ENCODE measurements around the gene PLCXD3. TPM values are rescaled to one million over a fixed set of nuclear protein-coding genes. Genes with fewer than 3 reads are reported as not detected.

Gene PLCXD3
- total RNA-seq, 2 donors from 2014 or later: not detected

- DNase-seq (ENCODE audit: low spot score in 2 of 2) (no peak), ATAC-seq (no peak)
- H3K9me3 Mint-ChIP-seq: peaks cover 3 to 14% of the 10 kb centered on the region in 2 donors
- no peak overlapping the region for H3K27ac Mint-ChIP-seq
- no peaks in the 10 kb centered on the region for H3K36me3 Mint-ChIP-seq
Observed at GRCh38 chr5:41404757-41405156, 105.6 kb downstream of the PLCXD3 start.

DNA sequence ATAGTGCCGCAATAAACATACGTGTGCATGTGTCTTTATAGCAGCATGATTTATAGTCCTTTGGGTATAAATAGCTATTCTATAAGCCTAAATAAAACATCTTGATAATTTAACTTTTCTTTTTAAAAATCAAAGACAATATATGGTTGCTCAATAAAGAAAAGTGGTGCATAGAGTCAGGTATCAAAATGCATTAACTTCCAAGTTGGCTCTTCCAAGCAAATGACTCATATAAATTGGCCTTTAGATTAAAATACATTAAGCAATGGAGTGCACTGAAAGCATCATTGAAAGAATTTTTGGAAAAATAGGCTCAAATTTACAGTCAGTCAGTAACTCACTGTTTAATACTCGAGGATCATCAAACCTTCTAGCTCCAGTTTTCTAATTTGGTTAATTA, 106.6 kb downstream of the PLCXD3 start:
- Mint-ChIP-seq H3K27ac (no peak overlapping the region), H3K36me3 (no peaks in the 10 kb centered on the region), H3K9me3 (peaks cover 3 to 14% of the 10 kb centered on the region in 2 donors)
- ATAC-seq (no peak), DNase-seq (ENCODE audit: low spot score in 2 of 2) (no peak)

DNA sequence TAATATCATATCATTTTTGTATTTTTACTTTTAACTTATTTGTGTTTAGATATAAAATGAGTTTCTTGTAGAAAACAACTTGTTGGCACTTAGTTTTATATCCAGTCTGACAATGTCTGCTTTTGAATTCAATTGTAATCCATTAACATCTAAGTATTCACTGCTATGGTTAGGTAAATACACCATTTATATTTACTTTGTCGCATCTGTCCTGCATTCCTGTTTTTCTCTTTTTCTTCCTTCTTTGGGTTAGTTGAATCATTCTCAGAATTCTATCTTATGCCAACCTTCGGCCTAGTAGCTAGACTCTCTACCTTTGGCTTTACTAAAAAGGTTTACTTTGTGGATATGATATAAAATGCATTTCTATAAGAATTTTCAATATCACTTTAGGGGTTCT, 107.6 kb downstream of the PLCXD3 start:
- Mint-ChIP-seq H3K36me3 (peaks cover 0 to 6% of the 10 kb centered on the region in 2 donors), H3K9me3 (peaks cover 9 to 16% of the 10 kb centered on the region in 2 donors), H3K27ac (no peak overlapping the region)
- ATAC-seq (no peak), DNase-seq (ENCODE audit: low spot score in 2 of 2) (no peak)

- Mint-ChIP-seq H3K36me3 (peaks cover 0 to 7% of the 10 kb centered on the region in 2 donors), H3K27ac (no peak overlapping the region), H3K9me3 (peaks cover 16 to 19% of the 10 kb centered on the region in 2 donors)
- DNase-seq (ENCODE audit: low spot score in 2 of 2) (no peak), ATAC-seq (no peak)
Observed at GRCh38 chr5:41399839-41400238, 110.6 kb downstream of the PLCXD3 start.

DNA sequence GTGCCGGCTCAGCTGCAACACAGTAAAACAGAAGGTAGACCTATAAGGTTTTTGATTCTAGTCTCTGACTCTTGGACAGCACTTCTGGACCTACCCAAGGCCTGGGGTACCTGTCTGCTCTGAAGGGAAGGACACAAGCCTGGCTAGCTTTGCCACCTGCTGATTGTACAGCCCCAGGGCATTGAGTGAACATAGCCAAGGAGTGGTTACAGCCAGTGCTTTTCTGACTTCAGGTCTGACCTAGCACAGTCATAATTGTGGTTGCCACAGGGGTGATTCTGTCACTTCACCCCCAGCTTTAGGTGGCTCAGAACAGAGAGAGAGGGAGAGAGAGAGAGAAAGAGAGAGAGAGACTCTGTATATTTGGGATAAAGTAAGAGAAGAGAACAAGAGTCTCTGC, 118.4 kb downstream of the PLCXD3 start:
- ATAC-seq: no peak
- peaks cover 4 to 9% of the 10 kb centered on the region in 2 donors for H3K36me3 Mint-ChIP-seq
- H3K27ac Mint-ChIP-seq: no peak overlapping the region
- H3K9me3 Mint-ChIP-seq: peaks cover 13 to 29% of the 10 kb centered on the region in 2 donors
- no peak for DNase-seq (ENCODE audit: low spot score in 2 of 2)

- no peak for ATAC-seq
- Mint-ChIP-seq H3K36me3 (no peaks in the 10 kb centered on the region), H3K9me3 (peaks cover 4 to 5% of the 10 kb centered on the region in 2 donors), H3K27ac (no peak overlapping the region)
- DNase-seq (ENCODE audit: low spot score in 2 of 2): no peak
Observed at GRCh38 chr5:41374631-41375030, 135.8 kb downstream of the PLCXD3 start.

GRCh38 chr5:41373230-41373629, 137.2 kb downstream of the PLCXD3 start:
- ATAC-seq (no peak), DNase-seq (ENCODE audit: low spot score in 2 of 2) (no peak)
- Mint-ChIP-seq H3K36me3 (no peaks in the 10 kb centered on the region), H3K27ac (no peak overlapping the region), H3K9me3 (peaks cover 5 to 6% of the 10 kb centered on the region in 2 donors)

GRCh38 chr5:41371738-41372137, 138.7 kb downstream of the PLCXD3 start:
- peaks cover 5 to 6% of the 10 kb centered on the region in 2 donors for H3K9me3 Mint-ChIP-seq

GRCh38 chr5:41370482-41370881, 139.9 kb downstream of the PLCXD3 start:
- no peak for DNase-seq (ENCODE audit: low spot score in 2 of 2)
- H3K27ac Mint-ChIP-seq: no peak overlapping the region

More at GRCh38 chr5:41371738-41372137, 138.7 kb downstream of the PLCXD3 start:
- Mint-ChIP-seq H3K36me3 (no peaks in the 10 kb centered on the region), H3K27ac (no peak overlapping the region)
- ATAC-seq (no peak), DNase-seq (ENCODE audit: low spot score in 2 of 2) (no peak)

DNA sequence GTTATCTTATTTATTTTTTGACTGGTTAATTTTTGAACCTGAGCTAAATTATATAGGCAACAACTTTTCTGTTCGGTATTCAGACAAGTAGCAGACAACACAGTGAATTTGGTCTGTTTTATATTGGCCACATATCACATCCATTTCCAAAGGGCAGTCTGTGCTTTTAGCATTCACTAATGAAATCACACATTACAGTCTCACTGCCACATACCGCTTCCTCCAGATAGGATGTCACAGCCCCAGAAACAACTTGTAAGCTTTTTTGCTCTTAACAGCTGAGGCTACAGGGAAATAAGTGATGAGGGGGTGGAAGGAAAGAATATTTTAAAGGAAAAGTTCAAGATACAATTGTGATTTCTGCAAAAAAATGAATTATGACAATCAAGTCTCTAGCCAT, 140.6 kb downstream of the PLCXD3 start:
- no peaks in the 10 kb centered on the region for H3K36me3 Mint-ChIP-seq
- peaks cover 0 to 6% of the 10 kb centered on the region in 2 donors for H3K9me3 Mint-ChIP-seq
- H3K27ac Mint-ChIP-seq: no peak overlapping the region
- ATAC-seq (no peak), DNase-seq (ENCODE audit: low spot score in 2 of 2) (no peak)

More at GRCh38 chr5:41370482-41370881, 139.9 kb downstream of the PLCXD3 start:
- no peak for ATAC-seq
- peaks cover 0 to 6% of the 10 kb centered on the region in 2 donors for H3K9me3 Mint-ChIP-seq
- H3K36me3 Mint-ChIP-seq: no peaks in the 10 kb centered on the region

- DNase-seq (ENCODE audit: low spot score in 2 of 2) (no peak), ATAC-seq (no peak)
- H3K27ac Mint-ChIP-seq: no peak overlapping the region
- no peaks in the 10 kb centered on the region for H3K36me3 Mint-ChIP-seq
- peaks cover 0 to 2% of the 10 kb centered on the region in 2 donors for H3K9me3 Mint-ChIP-seq
Observed at GRCh38 chr5:41368158-41368557, 142.2 kb downstream of the PLCXD3 start.

- no peak for DNase-seq (ENCODE audit: low spot score in 2 of 2)
- Mint-ChIP-seq H3K9me3 (peaks cover 0 to 6% of the 10 kb centered on the region in 2 donors), H3K36me3 (no peaks in the 10 kb centered on the region), H3K27ac (no peak overlapping the region)
- ATAC-seq: no peak
Observed at GRCh38 chr5:41365369-41365768, 145.0 kb downstream of the PLCXD3 start.

GRCh38 chr5:41364346-41364745, 146.1 kb downstream of the PLCXD3 start:
- Mint-ChIP-seq H3K36me3 (no peaks in the 10 kb centered on the region), H3K27ac (no peak overlapping the region), H3K9me3 (peaks cover 0 to 11% of the 10 kb centered on the region in 2 donors)
- no peak for DNase-seq (ENCODE audit: low spot score in 2 of 2)
- ATAC-seq: no peak

GRCh38 chr5:41363343-41363986, 146.9 kb downstream of the PLCXD3 start:
- Mint-ChIP-seq H3K27ac (no peak overlapping the region), H3K36me3 (no peaks in the 10 kb centered on the region), H3K9me3 (peaks cover 0 to 12% of the 10 kb centered on the region in 2 donors)
- no peak for ATAC-seq
- DNase-seq (ENCODE audit: low spot score in 2 of 2): no peak

DNA sequence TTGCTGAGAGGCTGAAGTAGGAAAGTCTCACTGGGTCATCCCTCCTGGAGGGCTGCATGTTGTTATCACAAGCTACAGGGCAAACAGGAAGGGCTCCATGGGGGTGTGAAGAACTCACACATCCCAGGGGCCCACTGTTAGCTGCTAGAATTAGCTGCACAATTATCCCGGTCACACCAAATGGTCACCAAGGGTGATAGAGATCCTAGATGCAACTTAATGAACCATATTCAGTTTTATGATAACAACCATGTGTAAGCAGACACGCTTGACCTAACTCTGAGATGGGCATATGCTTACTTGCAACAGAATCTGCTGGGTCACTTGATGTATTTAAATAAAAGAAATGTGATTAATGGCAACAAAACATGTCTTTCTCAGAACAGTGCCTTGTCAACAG, 153.6 kb downstream of the PLCXD3 start:
- DNase-seq (ENCODE audit: low spot score in 2 of 2): no peak
- Mint-ChIP-seq H3K27ac (no peak overlapping the region), H3K36me3 (no peaks in the 10 kb centered on the region), H3K9me3 (peaks cover 0 to 20% of the 10 kb centered on the region in 2 donors)
- no peak for ATAC-seq

DNA sequence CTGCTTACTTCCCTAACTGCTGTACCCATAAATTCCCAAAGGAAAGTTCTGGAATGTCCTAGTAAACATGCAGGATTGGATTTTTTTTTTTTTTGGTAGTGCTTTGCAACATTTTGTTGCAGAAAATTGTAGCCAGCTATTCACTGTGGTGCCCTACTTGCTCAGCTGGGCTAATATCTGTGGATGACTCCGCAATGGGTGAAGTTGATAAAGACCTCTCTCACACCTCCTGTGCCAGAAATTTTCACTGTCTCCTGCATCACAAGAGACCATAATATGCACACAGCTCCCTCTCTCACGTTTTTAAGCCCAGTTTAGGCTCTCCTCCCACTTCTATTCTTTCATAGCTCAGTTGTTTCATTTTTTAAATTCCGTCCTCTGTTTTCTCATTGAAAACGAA, 160.6 kb downstream of the PLCXD3 start:
- Mint-ChIP-seq H3K27ac (no peak overlapping the region), H3K36me3 (no peaks in the 10 kb centered on the region), H3K9me3 (peaks cover 0 to 5% of the 10 kb centered on the region in 2 donors)
- DNase-seq (ENCODE audit: low spot score in 2 of 2) (no peak), ATAC-seq (no peak)

DNA sequence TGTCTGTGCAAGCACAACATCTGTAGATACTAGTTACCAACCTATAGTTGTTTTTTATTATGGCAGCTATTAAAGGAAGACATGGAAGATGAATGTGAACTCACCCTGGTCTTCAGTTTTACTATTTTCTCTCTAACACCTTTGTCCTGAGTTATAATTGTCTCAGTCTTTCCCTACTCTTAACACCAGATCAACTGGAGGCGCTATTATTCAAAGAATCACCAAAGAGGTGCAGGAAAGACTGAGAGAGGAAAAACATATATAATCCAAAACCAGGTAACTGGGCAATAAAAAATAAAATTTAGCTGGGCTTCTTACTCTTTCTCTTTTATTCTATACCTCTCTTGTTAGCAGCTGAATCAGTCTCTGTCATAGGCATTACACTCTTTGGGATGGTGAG, 162.8 kb downstream of the PLCXD3 start:
- no peak for ATAC-seq
- Mint-ChIP-seq H3K36me3 (no peaks in the 10 kb centered on the region), H3K27ac (no peak overlapping the region)

DNA sequence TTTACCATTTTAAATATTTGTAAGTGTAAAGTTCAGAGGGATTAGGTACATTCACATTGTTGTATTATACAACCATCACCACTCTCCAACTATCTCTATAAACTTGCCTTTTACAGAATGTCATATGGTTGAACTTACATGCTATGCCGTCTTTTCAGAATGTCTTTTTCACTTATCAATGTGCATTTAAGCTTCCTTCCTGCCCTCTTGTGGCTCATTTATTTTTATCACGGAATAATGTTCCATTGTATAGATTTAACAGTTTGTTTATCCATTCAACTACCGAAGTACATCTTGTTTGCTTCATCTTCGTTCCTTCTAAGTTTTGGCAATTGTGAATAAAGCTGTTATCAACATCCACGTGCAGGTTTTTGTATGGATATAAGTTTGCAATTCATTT, 163.8 kb downstream of the PLCXD3 start:
- Mint-ChIP-seq H3K9me3 (peaks cover 0 to 5% of the 10 kb centered on the region in 2 donors), H3K36me3 (no peaks in the 10 kb centered on the region), H3K27ac (no peak overlapping the region)
- no peak for ATAC-seq
- no peak for DNase-seq (ENCODE audit: low spot score in 2 of 2)

More for the DNA sequence above, 162.8 kb downstream of the PLCXD3 start:
- DNase-seq (ENCODE audit: low spot score in 2 of 2): no peak
- H3K9me3 Mint-ChIP-seq: peaks cover 0 to 5% of the 10 kb centered on the region in 2 donors

Measured in activated naive CD4-positive, alpha-beta T cell treated with anti-CD3 and anti-CD28 coated beads, Interleukin-2, amount 50 U/mL, for 72 hours (primary cell).